H1 (cell line): ENCODE data around the gene SLC39A13. TPM values are rescaled to one million over a fixed set of nuclear protein-coding genes. Genes with fewer than 3 reads are reported as not detected.

Experiments used
- CTCF ChIA-PET: fragments of 300-600 bp; sonication (Branson Sonifier 250); formaldehyde crosslinking; loops from one replicate; lab custom pipeline; 2021; ENCODE audit not compliant: partially characterized antibody; lab: Charles Lee
- POLR2A ChIA-PET: fragments of 300-600 bp; sonication (Branson Sonifier 250); formaldehyde crosslinking; loops from one replicate; lab custom pipeline; 2021; ENCODE audit warnings: inconsistent platforms; ENCODE audit not compliant: partially characterized antibody; lab: Charles Lee
- DNase-seq, 2 experiments: peaks; one replicate each; pipeline versions ENCODE4 v3.0.0 to v3.0.0-alpha.2; 2010 to 2022; ENCODE audit warnings: low spot score in 2 of 2, low read depth in 1 of 2, mixed read lengths in 1 of 2
- FAIRE-seq: peaks from 2 replicates; lab custom pipeline; 2011; peaks lifted over from hg19 to GRCh38; lab: Jason Lieb, UNC
- H2AFZ ChIP-seq: 2 replicates; pipeline ENCODE4 v1.8.1; 2012; ENCODE audit warnings: low read length, inconsistent platforms
- H2AK5ac ChIP-seq: 2 replicates; pipeline ENCODE4 v1.6.1; 2013; ENCODE audit warnings: low read depth, low read length
- H2BK120ac ChIP-seq: replicated peaks from 2 replicates; pipeline ENCODE3; 2013; ENCODE audit warnings: low read depth, low read length, inconsistent platforms
- H2BK12ac ChIP-seq: 2 replicates; pipeline ENCODE4 v1.6.1; 2013; ENCODE audit warnings: low read depth, low read length
- H2BK15ac ChIP-seq: 2 replicates; pipeline ENCODE4 v1.6.1; 2013; ENCODE audit warnings: low read length
- H2BK20ac ChIP-seq: 2 replicates; pipeline ENCODE4 v1.6.1; 2013; ENCODE audit warnings: low read length
- H2BK5ac ChIP-seq: 2 replicates; pipeline ENCODE4 v1.6.1; 2013; ENCODE audit warnings: low read depth, low read length
- H3K14ac ChIP-seq: 2 replicates; pipeline ENCODE4 v1.6.1; 2013; ENCODE audit warnings: inconsistent platforms; ENCODE audit not compliant: insufficient read length
- H3K18ac ChIP-seq: 2 replicates; pipeline ENCODE4 v1.6.1; 2013; ENCODE audit warnings: low read length; ENCODE audit errors: extremely low read depth
- H3K23ac ChIP-seq: 2 replicates; pipeline ENCODE4 v1.6.1; 2013; ENCODE audit warnings: inconsistent platforms; ENCODE audit not compliant: insufficient read length
- H3K23me2 ChIP-seq: 2 replicates; pipeline ENCODE4 v1.6.1; 2013; ENCODE audit warnings: low read depth, low read length
- H3K27ac ChIP-seq: 2 replicates; pipeline ENCODE4 v1.6.1; 2011; ENCODE audit warnings: low read depth, low read length, inconsistent platforms
- H3K27me3 ChIP-seq, 4 experiments: replicated peaks in 1 of 4; 1 replicate in 1 of 4; 2 replicates in 3 of 4; pipeline versions ENCODE4 v1.6.1 to v1.8.1; 2011 to 2013; ENCODE audit warnings: low read length in 3 of 4, mild to moderate bottlenecking in 3 of 4, inconsistent platforms in 2 of 4, mixed read lengths in 2 of 4, moderate library complexity in 1 of 4; ENCODE audit not compliant: control insufficient read depth in 3 of 4, insufficient read depth in 3 of 4; ENCODE audit errors: extremely low read depth in 1 of 4
- H3K36me3 ChIP-seq, 4 experiments: 2 replicates each; pipeline versions ENCODE4 v1.6.1 to v1.8.1; 2011 to 2013; ENCODE audit warnings: mild to moderate bottlenecking in 4 of 4, low read length in 3 of 4, moderate library complexity in 2 of 4, control low read depth in 1 of 4, inconsistent platforms in 1 of 4; ENCODE audit not compliant: insufficient read depth in 4 of 4, control insufficient read depth in 2 of 4
- H3K4ac ChIP-seq: replicated peaks from 2 replicates; pipeline ENCODE3; 2013; ENCODE audit warnings: low read length, low read depth, mixed read lengths, inconsistent platforms; ENCODE audit not compliant: insufficient read length
- H3K4me1 ChIP-seq, 4 experiments: replicated peaks in 1 of 4; 1 replicate in 1 of 4; 2 replicates in 3 of 4; pipeline versions ENCODE4 v1.6.1 to v1.8.1; 2011 to 2013; ENCODE audit warnings: low read length in 3 of 4, inconsistent platforms in 2 of 4, mixed read lengths in 1 of 4; ENCODE audit not compliant: insufficient read depth in 4 of 4, control insufficient read depth in 3 of 4
- H3K4me2 ChIP-seq, 2 experiments: 2 replicates each; pipeline versions ENCODE4 v1.6.1 to v1.8.1; 2011 to 2013; ENCODE audit warnings: low read depth in 2 of 2, low read length in 2 of 2, control low read depth in 1 of 2, inconsistent platforms in 1 of 2, mild to moderate bottlenecking in 1 of 2; ENCODE audit not compliant: insufficient read depth in 1 of 2
- H3K4me3 ChIP-seq, 4 experiments: fragments of 200-600, 300-600 bp in 1 of 4; sonication (generic), shearing (Covaris generic), sonication (Bioruptor Twin) in 1 of 4; 2 replicates each; pipeline versions ENCODE4 v1.5.1 to v1.8.1; 2011 to 2016; ENCODE audit warnings: low read length in 4 of 4, low read depth in 3 of 4, control low read depth in 2 of 4, inconsistent platforms in 2 of 4, mild to moderate bottlenecking in 2 of 4, mixed read lengths in 1 of 4, moderate library complexity in 1 of 4; ENCODE audit not compliant: insufficient read depth in 2 of 4; ENCODE audit errors: extremely low read depth in 1 of 4
- H3K56ac ChIP-seq: replicated peaks from 2 replicates; pipeline ENCODE3; 2013; ENCODE audit warnings: low read depth, mild to moderate bottlenecking, mixed read lengths, low read length, inconsistent platforms; ENCODE audit not compliant: insufficient read length
- H3K79me1 ChIP-seq: 2 replicates; pipeline ENCODE4 v1.6.1; 2013; ENCODE audit warnings: low read depth, low read length, control low read depth
- H3K79me2 ChIP-seq, 2 experiments: 2 replicates each; pipeline versions ENCODE4 v1.6.1 to v1.8.1; 2012 to 2013; ENCODE audit warnings: low read length in 2 of 2, mild to moderate bottlenecking in 2 of 2, inconsistent platforms in 1 of 2; ENCODE audit not compliant: insufficient read depth in 2 of 2, control insufficient read depth in 1 of 2
- H3K9ac ChIP-seq, 4 experiments: replicated peaks in 1 of 4; 1 replicate in 1 of 4; 2 replicates in 3 of 4; pipeline versions ENCODE4 v1.6.1 to v1.8.1; 2011 to 2013; ENCODE audit warnings: low read depth in 3 of 4, low read length in 3 of 4, control low read depth in 2 of 4, mild to moderate bottlenecking in 2 of 4, moderate library complexity in 2 of 4, inconsistent platforms in 1 of 4; ENCODE audit errors: extremely low read depth in 1 of 4
- H3K9me3 ChIP-seq, 2 experiments: 2 replicates each; pipeline versions ENCODE4 v1.6.1 to v1.8.1; 2012 to 2013; ENCODE audit warnings: mild to moderate bottlenecking in 2 of 2, moderate library complexity in 2 of 2, control low read depth in 1 of 2, inconsistent platforms in 1 of 2, low read depth in 1 of 2, low read length in 1 of 2, mixed read lengths in 1 of 2; ENCODE audit not compliant: insufficient read depth in 2 of 2
- H4K20me1 ChIP-seq, 2 experiments: replicated peaks in 1 of 2; 2 replicates each; pipeline versions ENCODE3 to v1.8.1; 2011 to 2013; ENCODE audit warnings: inconsistent platforms in 2 of 2, low read length in 2 of 2, mild to moderate bottlenecking in 1 of 2; ENCODE audit not compliant: insufficient read depth in 2 of 2, control insufficient read depth in 1 of 2
- H4K5ac ChIP-seq: 2 replicates; pipeline ENCODE4 v1.6.1; 2013; ENCODE audit warnings: low read length, low read depth, mixed read lengths, inconsistent platforms; ENCODE audit not compliant: insufficient read length
- H4K8ac ChIP-seq: 2 replicates; pipeline ENCODE4 v1.8.0; 2013; ENCODE audit warnings: mild to moderate bottlenecking, moderate library complexity, low read length, inconsistent platforms; ENCODE audit not compliant: insufficient read depth; ENCODE audit errors: extremely low read depth
- H4K91ac ChIP-seq: replicated peaks from 2 replicates; pipeline ENCODE3; 2013; ENCODE audit warnings: low read length, mixed read lengths, inconsistent platforms; ENCODE audit not compliant: insufficient read length
- ASH2L ChIP-seq: fragments of 200-600, 300-600 bp; sonication (generic); IDR thresholded peaks from one replicate; pipeline ENCODE4 v1.7.1; 2017; ENCODE audit warnings: low read length
- BRCA1 ChIP-seq: IDR thresholded peaks from 2 replicates; pipeline ENCODE4 v1.6.1; 2012; ENCODE audit warnings: low read depth, low read length, improper control_type of control experiment
- EGR1 ChIP-seq: IDR thresholded peaks from 2 replicates; pipeline ENCODE4 v1.6.1; 2011; ENCODE audit warnings: low read depth, low read length, borderline replicate concordance
- JUN ChIP-seq: IDR thresholded peaks from 2 replicates; pipeline ENCODE4 v1.6.1; 2011; ENCODE audit warnings: low read depth, mild to moderate bottlenecking, improper control_type of control experiment, low read length
- SIRT6 ChIP-seq: IDR thresholded peaks from one replicate; pipeline ENCODE4 v1.7.1; 2012; ENCODE audit warnings: low read length, inconsistent platforms
- TBP ChIP-seq: IDR thresholded peaks from 2 replicates; pipeline ENCODE4 v1.6.1; 2011; ENCODE audit warnings: low read depth, low read length, improper control_type of control experiment
- WGBS, 2 experiments: shearing (Covaris generic) in 1 of 2; methylation state at CpG; one replicate each; pipeline versions ENCODE4 v1.1.6 to v1.1.7; 2013 to 2015; ENCODE audit warnings: low lambda C conversion rate in 2 of 2, mixed read lengths in 2 of 2, inconsistent platforms in 1 of 2, low coverage in 1 of 2, missing lambda C conversion rate in 1 of 2; ENCODE audit not compliant: insufficient replicate concordance in 2 of 2, insufficient coverage in 1 of 2, insufficient read length in 1 of 2; ENCODE audit errors: extremely low coverage in 1 of 2, missing lambda C conversion rate in 1 of 2; 5-methylcytosine and 5-hydroxymethylcytosine counted together
- polyA plus RNA-seq, 7 experiments: library from polyadenylated mRNA; depleted of rRNA in 3 of 7; stranded (reverse) in 5 of 7; unstranded in 2 of 7; fragments of >200 nt in 5 of 7; fragments of 200-250 nt in 2 of 7; gene quantifications; 1 replicate in 5 of 7; 2 replicates in 1 of 7; 4 replicates in 1 of 7; pipeline versions ENCODE4 v1.2.1 to v1.2.3, GENCODE V29; 2011 to 2013; ENCODE audit warnings: missing spikeins in 2 of 7, mixed read lengths in 2 of 7
- total RNA-seq: library from RNA; stranded (reverse); fragmentation: NEBNext Ultra II Directional; extraction: Animal tissue kit (Norgen Biotek cat#: 25700); gene quantifications from 2 replicates; pipeline ENCODE4 v1.2.1, GENCODE V29; 2021
- TF ChIP-seq, protein P1 (sequence below), 3 experiments: IDR thresholded peaks; 1 replicate in 2 of 3; 2 replicates in 1 of 3; pipeline versions ENCODE4 v1.5.1 to v1.6.1; 2011; ENCODE audit warnings: low read length in 3 of 3, mild to moderate bottlenecking in 3 of 3, inconsistent platforms in 2 of 3, low read depth in 1 of 3, moderate library complexity in 1 of 3; ENCODE audit not compliant: insufficient read depth in 1 of 3; ENCODE audit errors: control extremely low read depth in 1 of 3

SLC39A13 gene
- total and polyA plus RNA-seq, 2 of the 8 experiments (the other 6 are each of a cell fraction or from before 2014, with no cell fraction given), result 23.2 to 30.0 TPM

GRCh38 chr11:47392546-47393162, 15.7 kb upstream of the SLC39A13 start:
- Histone ChIP-seq H3K4me2 (no peak overlapping the region; a peak in 1 of 4 replicates), H2BK5ac (0 out of 2 replicates have a peak overlapping the region, but pooled peaks have one; percentile 10), H3K14ac (no peak overlapping the region), H3K9ac (no peak overlapping the region), H4K8ac (no peak overlapping the region), H3K36me3 (no peaks in the 10 kb centered on the region), H3K27ac (no peak overlapping the region; the same call in 1 of the 2 replicates), H2BK15ac (no peak overlapping the region), H2BK20ac (no peak overlapping the region), H2AFZ (no peak overlapping the region), H3K56ac (no peak overlapping the region), H3K18ac (no peak overlapping the region), H3K23ac (no peak overlapping the region), H2AK5ac (no peak overlapping the region), H3K4me1 (peaks cover 0 to 7% (median 0%) of the 10 kb centered on the region in 4 experiments; a peak in 2 of 7 replicates), H3K27me3 (no peaks in the 10 kb centered on the region), H4K20me1 (no peaks in the 10 kb centered on the region), H3K4me3 (no peak overlapping the region), H3K23me2 (no peaks in the 10 kb centered on the region), H3K4ac (no peak overlapping the region), H3K79me2 (no peaks in the 10 kb centered on the region), H4K5ac (no peak overlapping the region), H2BK120ac (no peak overlapping the region), H4K91ac (peak overlapping the region; percentile 51), H3K9me3 (no peaks in the 10 kb centered on the region), H2BK12ac (no peak overlapping the region), H3K79me1 (no peaks in the 10 kb centered on the region)
- CTCF ChIA-PET, result interaction anchor here (1.0 to 10.7 kb wide), 9 partner anchors 8 to 133 kb away, joined by 3 to 78 read pairs (median 7); partner anchors contain the start of genes SLC39A13 and SPI1
- no peak for FAIRE-seq
- 93% methylated on average over 14 of the region's 14 CpGs; no CpG with 5 or more reads in 1 of the 2 experiments for WGBS, 2 experiments
- TF ChIP-seq, protein P1, sequence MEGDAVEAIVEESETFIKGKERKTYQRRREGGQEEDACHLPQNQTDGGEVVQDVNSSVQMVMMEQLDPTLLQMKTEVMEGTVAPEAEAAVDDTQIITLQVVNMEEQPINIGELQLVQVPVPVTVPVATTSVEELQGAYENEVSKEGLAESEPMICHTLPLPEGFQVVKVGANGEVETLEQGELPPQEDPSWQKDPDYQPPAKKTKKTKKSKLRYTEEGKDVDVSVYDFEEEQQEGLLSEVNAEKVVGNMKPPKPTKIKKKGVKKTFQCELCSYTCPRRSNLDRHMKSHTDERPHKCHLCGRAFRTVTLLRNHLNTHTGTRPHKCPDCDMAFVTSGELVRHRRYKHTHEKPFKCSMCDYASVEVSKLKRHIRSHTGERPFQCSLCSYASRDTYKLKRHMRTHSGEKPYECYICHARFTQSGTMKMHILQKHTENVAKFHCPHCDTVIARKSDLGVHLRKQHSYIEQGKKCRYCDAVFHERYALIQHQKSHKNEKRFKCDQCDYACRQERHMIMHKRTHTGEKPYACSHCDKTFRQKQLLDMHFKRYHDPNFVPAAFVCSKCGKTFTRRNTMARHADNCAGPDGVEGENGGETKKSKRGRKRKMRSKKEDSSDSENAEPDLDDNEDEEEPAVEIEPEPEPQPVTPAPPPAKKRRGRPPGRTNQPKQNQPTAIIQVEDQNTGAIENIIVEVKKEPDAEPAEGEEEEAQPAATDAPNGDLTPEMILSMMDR (IDR thresholded peaks at IDR 0.05; ENCODE audit: control extremely low read depth in 1 of 3, insufficient read depth in 1 of 3, low read depth in 1 of 3, low read length in 3 of 3), result no peak
- TF ChIP-seq BRCA1, result no peak
- no peak for TF ChIP-seq EGR1
- no peak for TF ChIP-seq ASH2L
- no peak for TF ChIP-seq TBP
- TF ChIP-seq JUN, result no peak
- TF ChIP-seq SIRT6, result no peak
- no peak for DNase-seq
- POLR2A ChIA-PET, result interaction anchor here (1.2 to 5.4 kb wide), 2 partner anchors 7 to 26 kb away, joined by 3 to 29 read pairs; no protein-coding TSS in a partner anchor
